ENCODE measurements around the gene CACNG4.

Gene CACNG4

DNA sequence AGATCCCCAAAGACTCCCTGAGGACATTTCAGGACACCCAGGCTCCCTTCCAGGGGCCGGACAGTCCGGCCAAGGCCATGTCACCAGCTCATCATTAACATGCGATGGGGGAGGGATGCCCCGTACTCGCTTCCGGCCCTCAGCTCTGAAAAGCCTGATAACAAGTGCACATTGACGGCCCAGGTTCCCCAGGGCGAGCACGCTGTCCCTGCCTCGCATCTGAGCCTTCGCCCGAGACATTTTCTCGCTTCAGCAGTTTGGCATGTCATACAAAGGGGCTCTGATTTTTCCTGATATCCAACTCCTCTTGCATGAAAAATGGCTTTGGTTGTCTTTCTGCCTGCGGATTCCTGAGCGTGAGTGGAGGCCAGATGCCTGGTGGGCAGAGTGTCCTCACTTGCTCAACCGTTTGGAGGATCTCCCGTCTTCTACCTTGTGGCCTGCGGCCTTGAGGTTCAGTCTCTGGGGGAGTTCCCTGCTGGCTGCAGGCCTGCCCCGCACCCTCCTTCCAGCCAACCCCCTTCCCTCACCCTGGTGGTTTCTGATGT is 14.1 kb downstream of the CACNG4 start:
- no peak overlapping the region for H3K4me3 ChIP-seq (replicated peaks in 1 of 2; ENCODE audit: low read depth in 2 of 2, low read length in 2 of 2)
- TF ChIP-seq, protein P1, sequence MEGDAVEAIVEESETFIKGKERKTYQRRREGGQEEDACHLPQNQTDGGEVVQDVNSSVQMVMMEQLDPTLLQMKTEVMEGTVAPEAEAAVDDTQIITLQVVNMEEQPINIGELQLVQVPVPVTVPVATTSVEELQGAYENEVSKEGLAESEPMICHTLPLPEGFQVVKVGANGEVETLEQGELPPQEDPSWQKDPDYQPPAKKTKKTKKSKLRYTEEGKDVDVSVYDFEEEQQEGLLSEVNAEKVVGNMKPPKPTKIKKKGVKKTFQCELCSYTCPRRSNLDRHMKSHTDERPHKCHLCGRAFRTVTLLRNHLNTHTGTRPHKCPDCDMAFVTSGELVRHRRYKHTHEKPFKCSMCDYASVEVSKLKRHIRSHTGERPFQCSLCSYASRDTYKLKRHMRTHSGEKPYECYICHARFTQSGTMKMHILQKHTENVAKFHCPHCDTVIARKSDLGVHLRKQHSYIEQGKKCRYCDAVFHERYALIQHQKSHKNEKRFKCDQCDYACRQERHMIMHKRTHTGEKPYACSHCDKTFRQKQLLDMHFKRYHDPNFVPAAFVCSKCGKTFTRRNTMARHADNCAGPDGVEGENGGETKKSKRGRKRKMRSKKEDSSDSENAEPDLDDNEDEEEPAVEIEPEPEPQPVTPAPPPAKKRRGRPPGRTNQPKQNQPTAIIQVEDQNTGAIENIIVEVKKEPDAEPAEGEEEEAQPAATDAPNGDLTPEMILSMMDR (IDR thresholded peaks at IDR 0.05; ENCODE audit: low read depth, low read length): no peak
- DNase-seq (ENCODE audit: low read depth in 2 of 2): peak in 1 of 2 donors; percentile 46

DNA sequence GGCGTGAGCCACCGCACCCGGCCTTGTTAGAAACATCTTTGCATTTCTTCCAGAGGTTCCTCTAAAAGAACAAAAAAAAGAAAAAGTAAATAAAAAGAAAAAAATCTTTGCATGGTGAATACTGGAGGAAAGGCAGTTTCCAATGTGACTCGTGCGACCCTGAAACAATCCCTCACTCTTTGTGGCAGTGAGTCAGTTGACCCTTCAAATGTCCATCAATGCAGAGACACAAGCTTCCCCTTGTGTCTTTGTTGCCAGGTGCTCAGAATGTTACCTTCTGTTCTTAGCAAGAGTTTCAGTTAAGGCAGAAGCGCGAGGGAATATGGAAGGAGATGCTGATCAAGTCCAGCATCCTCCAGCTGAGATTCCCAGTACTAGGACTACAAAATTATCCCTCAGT is 16.4 kb downstream of the CACNG4 start:
- DNase-seq (ENCODE audit: low read depth in 2 of 2): no peak
- TF ChIP-seq, protein P1 (IDR thresholded peaks at IDR 0.05; ENCODE audit: low read depth, low read length): no peak
- H3K4me3 ChIP-seq (replicated peaks in 1 of 2; ENCODE audit: low read depth in 2 of 2, low read length in 2 of 2): no peak overlapping the region

DNA sequence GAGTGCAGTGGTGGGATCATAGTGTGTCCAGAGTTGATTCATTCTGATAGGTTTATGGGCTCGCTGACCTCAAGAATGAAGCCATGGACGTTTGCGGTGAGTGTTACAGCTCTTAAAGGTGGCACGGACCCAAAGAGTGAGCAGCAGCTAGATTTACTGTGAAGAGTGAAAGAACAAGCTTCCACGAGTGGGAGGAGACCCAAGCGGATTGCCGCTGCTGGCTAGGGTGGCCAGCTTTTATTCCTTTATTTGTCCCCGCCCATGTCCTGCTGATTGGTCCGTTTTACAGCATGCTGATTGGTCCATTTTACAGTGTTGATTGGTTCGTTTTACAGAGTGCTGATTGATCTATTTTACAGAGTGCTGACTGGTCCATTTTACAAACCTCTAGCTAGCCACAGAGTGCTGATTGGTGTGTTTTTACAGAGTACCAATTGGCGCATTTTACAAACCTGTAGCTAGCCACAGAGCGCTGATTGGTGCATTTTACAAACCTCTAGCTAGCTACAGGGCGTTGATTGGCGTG is 17.5 kb downstream of the CACNG4 start:
- no peak for DNase-seq (ENCODE audit: low read depth in 2 of 2)
- TF ChIP-seq, protein P1 (IDR thresholded peaks at IDR 0.05; ENCODE audit: low read depth, low read length): no peak
- H3K4me3 ChIP-seq (replicated peaks in 1 of 2; ENCODE audit: low read depth in 2 of 2, low read length in 2 of 2): no peak overlapping the region

DNA sequence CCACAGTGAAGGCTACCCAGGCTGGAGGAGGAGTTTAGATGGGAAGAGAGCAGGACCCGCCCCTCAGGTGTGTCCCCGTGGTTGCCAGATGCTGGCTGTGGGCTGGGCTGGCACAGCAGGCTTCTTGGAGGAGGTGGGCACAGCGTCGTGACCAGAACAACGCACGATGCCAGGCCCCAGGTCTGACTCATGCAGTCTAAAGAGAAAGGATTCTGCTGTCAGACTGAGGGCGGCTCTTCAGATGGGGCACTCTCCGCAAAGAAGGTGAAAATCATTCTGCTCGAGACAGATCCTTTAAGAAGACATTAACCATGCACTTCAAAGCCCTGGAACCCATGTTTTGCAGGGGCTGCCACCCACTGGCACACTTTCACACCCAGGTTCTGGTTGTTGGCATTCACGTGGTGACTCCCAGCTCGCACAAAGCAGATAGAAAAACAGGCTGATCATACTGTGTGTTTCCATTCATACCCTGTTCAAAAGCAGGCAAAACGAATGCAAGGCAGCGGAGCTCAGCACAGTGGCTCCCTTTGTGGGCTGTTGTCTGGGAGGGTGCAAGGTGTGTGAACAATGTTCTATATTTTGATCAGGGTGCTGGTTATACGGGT is 19.0 kb downstream of the CACNG4 start:
- H3K4me3 ChIP-seq (replicated peaks in 1 of 2; ENCODE audit: low read depth in 2 of 2, low read length in 2 of 2): no peak overlapping the region
- TF ChIP-seq, protein P1 (IDR thresholded peaks at IDR 0.05; ENCODE audit: low read depth, low read length): no peak
- no peak for DNase-seq (ENCODE audit: low read depth in 2 of 2)

DNA sequence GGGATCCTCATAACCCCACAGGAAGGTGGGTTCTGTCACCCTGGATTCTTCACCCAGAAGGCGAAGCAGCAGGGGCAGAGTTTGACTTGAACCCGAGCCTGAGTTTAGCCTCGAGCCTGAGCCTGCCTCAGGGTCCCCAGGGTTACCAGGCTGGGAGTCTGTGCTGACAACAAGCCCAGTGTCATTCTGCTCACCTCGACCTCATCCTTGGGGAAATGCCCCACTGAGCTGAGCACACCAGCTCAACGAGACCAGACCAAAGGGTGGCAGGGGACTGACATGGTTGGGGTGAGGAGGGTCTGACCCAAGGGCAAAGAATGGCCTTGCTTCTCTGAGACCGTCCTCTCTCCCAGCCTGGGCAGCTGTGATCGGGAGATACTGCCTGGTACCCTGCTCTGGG is 20.2 kb downstream of the CACNG4 start:
- TF ChIP-seq, protein P1 (IDR thresholded peaks at IDR 0.05; ENCODE audit: low read depth, low read length): no peak
- H3K4me3 ChIP-seq (replicated peaks in 1 of 2; ENCODE audit: low read depth in 2 of 2, low read length in 2 of 2): no peak overlapping the region
- no peak for DNase-seq (ENCODE audit: low read depth in 2 of 2)

DNA sequence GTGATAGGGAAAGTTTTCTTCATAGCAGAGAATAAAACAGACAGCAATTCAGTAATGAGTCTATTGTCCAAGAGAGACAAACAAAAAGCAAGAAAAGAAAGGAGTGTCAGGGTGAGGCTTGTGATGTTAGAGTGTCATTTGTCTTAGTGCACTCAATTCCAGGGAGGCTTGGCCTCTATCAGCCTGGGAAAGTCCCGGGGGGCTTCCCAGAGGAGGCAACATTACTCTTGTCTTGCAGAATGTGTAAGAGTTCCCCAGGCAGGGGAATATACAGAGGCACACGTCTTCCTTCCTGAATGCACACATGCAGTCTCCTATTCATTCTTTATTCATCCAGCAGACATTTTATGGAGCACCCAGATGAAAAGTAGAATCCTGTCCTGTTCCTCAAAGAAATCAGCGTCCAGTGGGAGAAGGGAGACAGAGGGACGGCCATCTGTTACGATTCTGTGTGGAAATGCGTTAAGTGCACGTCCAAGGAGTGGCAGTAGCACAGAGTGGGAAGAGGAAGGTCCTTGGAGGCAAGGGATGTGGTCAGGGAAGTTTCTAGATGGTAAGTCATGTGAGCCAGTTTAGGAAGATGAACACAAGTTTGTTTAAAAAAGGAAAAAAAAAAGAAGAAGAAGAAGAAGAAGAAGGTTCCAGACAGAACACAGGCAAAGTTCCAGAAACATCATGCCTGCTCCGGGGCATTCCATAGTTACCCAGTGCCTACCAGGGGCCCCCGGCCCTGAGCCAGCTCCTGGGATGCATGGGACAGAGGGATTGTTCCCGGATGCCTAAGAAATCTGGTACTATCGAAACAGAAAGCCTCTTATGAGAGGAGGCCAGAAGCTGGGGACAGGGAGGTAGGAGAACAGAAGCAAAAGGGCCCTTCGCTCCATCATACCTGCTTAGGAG is 21.1 kb downstream of the CACNG4 start:
- DNase-seq (ENCODE audit: low read depth in 2 of 2): no peak
- TF ChIP-seq, protein P1 (IDR thresholded peaks at IDR 0.05; ENCODE audit: low read depth, low read length): no peak
- H3K4me3 ChIP-seq (replicated peaks in 1 of 2; ENCODE audit: low read depth in 2 of 2, low read length in 2 of 2): no peak overlapping the region

All from cardiac fibroblast (primary cell).